Muscle of leg (tissue), 11 donors: ENCODE results near the gene MED9. TPM values are rescaled to one million over a fixed set of nuclear protein-coding genes. Genes with fewer than 3 reads are reported as not detected.

Experiments used
- DNase-seq: peaks from one replicate; pipeline ENCODE4 v3.0.0; 2013
- H3K27ac ChIP-seq: one replicate; pipeline ENCODE4 v1.5.1; 2013; ENCODE audit warnings: mild to moderate bottlenecking, low read length, control low read depth
- H3K27me3 ChIP-seq: one replicate; pipeline ENCODE4 v1.6.1; 2013; ENCODE audit warnings: low read length; ENCODE audit not compliant: control insufficient read depth, insufficient read depth
- H3K36me3 ChIP-seq: one replicate; pipeline ENCODE4 v1.6.1; 2013; ENCODE audit warnings: low read length; ENCODE audit not compliant: control insufficient read depth, insufficient read depth
- H3K4me1 ChIP-seq: one replicate; pipeline ENCODE4 v1.6.1; 2013; ENCODE audit warnings: low read length; ENCODE audit not compliant: control insufficient read depth, insufficient read depth
- H3K4me3 ChIP-seq: one replicate; pipeline ENCODE4 v1.5.1; 2013; ENCODE audit warnings: low read length, control low read depth
- H3K9me3 ChIP-seq: replicated peaks from 2 replicates; pipeline ENCODE4 v1.6.1; 2013; ENCODE audit warnings: low read depth, low read length; ENCODE audit not compliant: control insufficient read depth
- WGBS: methylation state at CpG from one replicate; pipeline ENCODE4 v1.1.5; 2013; ENCODE audit warnings: missing lambda C conversion rate; ENCODE audit not compliant: insufficient coverage; 5-methylcytosine and 5-hydroxymethylcytosine counted together
- polyA plus RNA-seq, 8 donors: library from polyadenylated mRNA; unstranded; fragments of 120-200 nt; gene quantifications; one replicate each; pipeline versions ENCODE4 v1.2.1 to v1.2.3, GENCODE V29; 2013; ENCODE audit warnings: inconsistent platforms in 1 of 8, low replicate concordance in 1 of 8; ENCODE audit not compliant: insufficient read length in 8 of 8, insufficient read depth in 1 of 8
- total RNA-seq: library from RNA; stranded (reverse); fragments of 120-200 nt; gene quantifications from one replicate; pipeline ENCODE4 v1.2.4, GENCODE V29; 2013

The MED9 gene
- total and polyA plus RNA-seq, 9 donors, result 13.1 to 17.6 (median 15.8) TPM

DNA sequence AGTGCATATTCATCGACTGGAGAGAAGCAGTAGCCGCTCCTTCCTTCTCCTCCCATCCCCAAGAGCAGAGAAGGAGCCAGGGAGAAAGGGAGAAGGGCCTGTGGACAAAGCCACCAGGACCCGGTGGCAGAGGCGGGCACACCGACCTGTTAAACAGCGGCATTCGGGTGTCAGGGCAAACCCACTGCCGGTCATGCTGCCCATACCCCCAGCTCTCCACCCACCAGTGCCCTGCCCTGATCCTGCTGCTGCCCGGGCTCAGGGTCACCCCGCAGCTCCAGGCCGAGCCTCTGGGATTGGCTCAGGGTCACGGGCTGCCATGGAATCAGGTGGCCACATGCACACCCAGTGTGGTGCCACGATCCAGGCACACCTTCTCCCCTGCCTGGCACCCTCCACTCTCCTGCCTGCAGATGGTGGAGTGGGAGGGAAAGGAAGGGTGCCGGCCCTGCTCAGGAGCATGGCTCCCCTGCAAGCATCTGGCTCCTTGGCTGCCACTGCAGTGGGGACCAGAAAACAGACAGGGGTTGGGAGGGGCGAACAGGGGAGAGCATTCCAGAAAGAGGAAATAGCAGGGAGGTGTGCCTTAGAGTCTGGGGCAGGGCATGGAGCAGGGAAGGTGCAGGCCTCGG is 37.7 kb downstream of the MED9 start:
- H3K4me1 ChIP-seq, result peaks cover 68% of the 10 kb centered on the region
- DNase-seq, result no peak
- H3K4me3 ChIP-seq, result no peak overlapping the region
- no peak overlapping the region for H3K27ac ChIP-seq
- no peaks in the 10 kb centered on the region for H3K9me3 ChIP-seq
- 67% methylated on average over 6 of the region's 16 CpGs for WGBS
- no peaks in the 10 kb centered on the region for H3K27me3 ChIP-seq
- no peaks in the 10 kb centered on the region for H3K36me3 ChIP-seq

DNA sequence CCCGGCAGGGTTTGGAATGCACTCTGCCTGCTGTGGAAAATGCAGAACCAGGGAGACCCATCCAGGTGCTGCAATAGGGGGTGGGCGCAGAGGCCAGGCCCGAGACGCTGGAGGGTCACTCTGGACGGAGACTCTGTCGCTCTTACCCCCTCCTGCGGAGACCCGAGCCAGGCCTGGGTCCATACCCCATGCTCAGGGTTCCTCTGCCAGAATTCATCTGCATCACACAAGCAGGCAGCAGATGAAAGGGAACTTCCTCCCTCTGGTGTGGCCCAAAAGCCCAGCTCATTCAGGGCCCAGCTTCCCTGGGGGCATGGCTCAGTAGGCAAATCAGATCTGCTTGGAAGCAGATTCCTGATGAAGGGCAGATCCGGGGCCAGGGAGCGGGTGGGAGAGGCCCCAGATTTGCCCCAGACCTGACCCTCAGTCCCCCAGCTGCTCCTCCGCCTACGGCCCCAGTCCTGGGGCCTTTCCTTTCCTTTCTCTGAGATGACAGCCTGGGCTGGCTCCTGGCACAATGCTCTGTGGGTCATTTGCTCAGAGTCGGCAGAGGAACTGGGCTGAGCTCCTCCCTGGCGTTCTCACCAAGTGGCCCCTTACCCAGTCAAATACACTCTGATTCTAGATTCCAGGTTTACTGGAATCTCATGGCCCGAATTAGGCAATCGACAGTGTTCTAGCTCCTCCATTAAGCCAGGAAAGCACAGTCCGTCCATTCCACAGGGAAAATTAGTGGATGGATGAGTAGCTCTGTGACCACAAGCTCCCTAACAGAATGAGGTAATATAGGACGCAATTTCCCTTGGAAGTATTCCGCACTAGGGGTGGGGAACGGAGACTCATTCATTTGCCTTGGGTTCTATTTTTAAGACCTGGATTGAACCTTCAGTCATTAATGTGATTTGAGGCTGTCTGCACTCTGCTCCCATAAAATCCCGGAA is 38.5 kb downstream of the MED9 start:
- DNase-seq, result peak; percentile 89
- no peaks in the 10 kb centered on the region for H3K36me3 ChIP-seq
- no peaks in the 10 kb centered on the region for H3K27me3 ChIP-seq
- peak overlapping the region; percentile 49 for H3K27ac ChIP-seq
- no peak overlapping the region for H3K4me3 ChIP-seq
- H3K4me1 ChIP-seq, result peaks cover 62% of the 10 kb centered on the region
- H3K9me3 ChIP-seq, result no peaks in the 10 kb centered on the region
- WGBS, result 34% methylated on average over 12 of the region's 21 CpGs

DNA sequence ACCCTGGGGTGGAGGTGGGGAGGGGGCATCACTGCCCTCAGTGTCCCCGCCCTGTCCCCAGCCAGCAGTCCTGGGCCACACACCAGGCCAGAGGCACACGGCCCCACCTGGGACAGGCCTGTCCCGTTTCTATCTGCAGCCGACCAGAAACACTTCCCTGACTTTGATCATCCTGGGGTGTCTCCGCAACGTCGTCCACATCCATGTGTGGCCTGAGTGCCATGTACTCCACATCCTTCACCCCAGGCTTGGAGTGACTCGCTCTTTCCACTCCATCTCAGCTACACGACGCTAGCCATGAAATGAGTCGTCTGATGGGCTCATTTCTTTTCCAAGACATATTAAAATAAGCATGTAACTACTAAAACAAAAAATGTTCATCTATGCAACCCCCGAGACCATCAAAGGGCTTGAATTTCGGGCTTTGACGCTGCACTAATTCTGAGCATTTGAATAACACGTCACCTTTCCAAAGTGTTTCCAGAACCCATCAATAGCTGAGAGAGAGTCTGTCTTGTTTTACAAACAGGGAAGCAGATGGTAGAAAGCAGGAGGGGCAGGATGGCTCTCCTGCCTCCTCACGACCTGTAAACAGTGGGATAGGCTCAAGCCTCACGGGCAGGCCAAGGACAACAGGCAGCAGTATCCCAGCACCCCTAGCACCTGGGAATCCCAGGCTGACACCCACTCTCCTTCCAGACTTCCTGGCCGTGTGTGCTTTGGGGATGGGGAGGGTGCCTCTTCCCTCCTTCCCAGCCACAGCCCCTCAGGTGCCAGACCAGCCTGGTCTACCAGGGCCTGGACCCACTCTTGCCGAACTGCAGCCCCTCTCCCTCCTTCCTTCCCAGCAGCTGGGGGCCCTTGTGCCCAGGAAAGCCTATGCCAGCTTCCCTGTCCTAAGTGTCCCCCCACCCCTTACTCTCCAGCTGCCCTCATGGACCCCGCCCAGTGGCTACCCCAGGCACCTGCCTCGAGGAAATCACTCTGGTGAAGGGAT is 39.4 kb downstream of the MED9 start:
- 41% methylated on average over 11 of the region's 21 CpGs for WGBS
- no peaks in the 10 kb centered on the region for H3K27me3 ChIP-seq
- no peak overlapping the region for H3K4me3 ChIP-seq
- peak overlapping the region; percentile 49 for H3K27ac ChIP-seq
- H3K9me3 ChIP-seq, result no peaks in the 10 kb centered on the region
- peak; percentile 83 for DNase-seq
- peaks cover 52% of the 10 kb centered on the region for H3K4me1 ChIP-seq
- peaks cover 8% of the 10 kb centered on the region for H3K36me3 ChIP-seq

DNA sequence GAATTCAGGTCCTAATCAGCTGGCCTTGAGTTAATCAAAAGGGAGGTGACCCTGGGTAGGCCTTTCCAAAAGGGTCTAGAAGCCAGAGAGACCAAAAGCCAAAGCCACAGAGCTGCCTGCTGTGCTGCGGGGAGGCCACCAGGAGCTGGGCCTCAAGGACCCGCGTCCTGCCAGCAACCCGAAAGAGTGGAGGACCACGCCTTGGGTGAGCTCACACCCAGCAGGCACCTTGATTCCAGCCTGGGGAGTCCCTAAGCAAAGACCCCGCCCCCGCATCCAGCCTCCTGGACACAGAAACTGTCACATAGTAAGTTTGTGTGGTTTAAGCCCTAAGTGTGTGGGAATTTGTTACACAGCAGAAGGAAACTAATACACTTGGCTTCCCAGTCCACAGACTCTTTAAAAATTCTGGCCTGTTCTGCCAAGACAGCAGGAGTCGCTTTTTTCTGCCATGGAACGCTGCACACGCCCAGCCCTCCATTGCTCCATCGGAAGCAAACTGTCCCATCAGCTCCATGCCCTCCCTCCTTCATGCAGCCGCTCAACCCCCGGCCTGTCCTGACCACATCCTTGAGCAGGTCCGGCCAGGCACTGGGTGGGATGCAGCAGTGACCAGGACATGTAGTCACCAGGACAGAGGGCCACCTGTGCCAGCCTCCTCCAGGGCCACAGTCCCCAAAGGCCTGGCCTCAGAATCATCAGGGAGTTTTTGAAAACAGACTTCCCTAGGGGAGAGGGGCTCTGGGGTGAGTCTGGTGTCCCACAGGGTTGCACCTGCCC is 40.3 kb downstream of the MED9 start:
- DNase-seq, result no peak
- Histone ChIP-seq H3K4me1 (peaks cover 45% of the 10 kb centered on the region), H3K4me3 (no peak overlapping the region), H3K27ac (no peak overlapping the region), H3K27me3 (no peaks in the 10 kb centered on the region), H3K9me3 (no peaks in the 10 kb centered on the region), H3K36me3 (peaks cover 10% of the 10 kb centered on the region)
- WGBS, result 87% methylated on average over 11 of the region's 14 CpGs

DNA sequence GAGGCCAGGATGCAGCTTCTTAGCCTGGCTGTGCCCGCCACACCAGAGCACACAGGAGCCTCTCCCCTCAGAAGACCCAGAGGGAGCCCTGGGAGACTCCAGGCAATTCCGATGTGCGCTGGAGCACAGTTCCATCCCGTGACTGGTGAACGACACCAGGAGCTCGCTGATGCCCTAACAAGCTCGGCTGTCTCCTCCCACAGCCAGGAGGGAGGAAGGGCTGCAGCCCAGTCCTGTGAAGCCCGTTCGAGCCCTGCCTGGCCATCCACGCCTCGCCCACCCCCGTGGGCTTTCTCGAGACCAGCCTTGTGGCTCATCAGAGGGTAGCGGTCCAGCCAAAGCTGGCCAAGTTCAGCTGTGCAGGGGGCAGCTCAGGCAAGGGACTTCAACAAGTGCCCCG is 41.2 kb downstream of the MED9 start:
- Histone ChIP-seq H3K36me3 (peaks cover 10% of the 10 kb centered on the region), H3K9me3 (no peaks in the 10 kb centered on the region), H3K4me1 (peaks cover 48% of the 10 kb centered on the region), H3K27ac (no peak overlapping the region), H3K27me3 (no peaks in the 10 kb centered on the region), H3K4me3 (no peak overlapping the region)
- WGBS, result 69% methylated on average over 14 of the region's 15 CpGs
- no peak for DNase-seq

DNA sequence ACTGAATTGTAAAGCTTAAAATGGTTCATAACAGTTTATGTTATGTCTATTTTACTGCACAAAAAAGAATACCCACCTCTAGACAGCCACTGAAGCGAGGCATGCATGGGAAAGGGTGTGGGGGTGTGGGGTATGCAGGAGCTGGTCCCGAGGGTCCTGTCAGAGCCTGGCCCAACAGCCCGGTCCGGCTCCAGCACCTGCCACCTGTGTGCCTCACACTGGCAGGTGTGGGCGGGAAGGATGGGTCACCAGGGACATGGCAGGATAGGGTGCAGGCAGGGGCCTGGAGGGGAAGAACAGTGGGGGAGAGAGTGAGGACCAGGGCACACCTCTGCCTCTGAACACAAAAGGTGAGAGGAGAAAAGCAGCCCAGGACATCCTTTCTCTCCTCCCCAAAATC is 42.2 kb downstream of the MED9 start:
- Histone ChIP-seq H3K4me3 (no peak overlapping the region), H3K27me3 (no peaks in the 10 kb centered on the region), H3K9me3 (no peaks in the 10 kb centered on the region), H3K4me1 (peaks cover 57% of the 10 kb centered on the region), H3K27ac (no peak overlapping the region), H3K36me3 (peaks cover 10% of the 10 kb centered on the region)
- DNase-seq, result no peak
- WGBS, result 50% methylated on average over 2 of the region's 5 CpGs

DNA sequence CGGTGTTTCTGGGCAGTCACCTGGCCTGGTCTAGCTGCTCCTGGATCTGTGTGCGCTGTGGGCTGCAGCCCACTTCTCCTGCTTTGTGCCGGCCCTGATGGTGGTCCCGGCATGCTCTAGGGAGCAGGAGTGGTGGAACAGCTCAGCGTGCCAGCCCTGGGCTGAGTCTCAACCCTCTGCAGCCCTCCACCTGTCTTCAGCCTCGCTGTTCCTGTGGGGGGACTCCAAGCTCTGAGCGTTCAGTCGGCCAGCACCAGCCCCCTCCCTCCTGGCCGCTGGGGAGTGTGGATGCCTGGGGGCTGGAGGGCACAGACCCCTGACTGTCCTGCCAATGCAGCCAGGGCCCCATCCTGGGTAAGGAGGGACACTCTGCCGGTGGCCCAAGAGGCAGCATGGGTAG is 43.1 kb downstream of the MED9 start:
- WGBS, result 83% methylated on average over 7 of the region's 10 CpGs
- Histone ChIP-seq H3K4me3 (no peak overlapping the region), H3K36me3 (peaks cover 10% of the 10 kb centered on the region), H3K4me1 (peaks cover 50% of the 10 kb centered on the region), H3K9me3 (no peaks in the 10 kb centered on the region), H3K27ac (no peak overlapping the region), H3K27me3 (no peaks in the 10 kb centered on the region)
- no peak for DNase-seq

DNA sequence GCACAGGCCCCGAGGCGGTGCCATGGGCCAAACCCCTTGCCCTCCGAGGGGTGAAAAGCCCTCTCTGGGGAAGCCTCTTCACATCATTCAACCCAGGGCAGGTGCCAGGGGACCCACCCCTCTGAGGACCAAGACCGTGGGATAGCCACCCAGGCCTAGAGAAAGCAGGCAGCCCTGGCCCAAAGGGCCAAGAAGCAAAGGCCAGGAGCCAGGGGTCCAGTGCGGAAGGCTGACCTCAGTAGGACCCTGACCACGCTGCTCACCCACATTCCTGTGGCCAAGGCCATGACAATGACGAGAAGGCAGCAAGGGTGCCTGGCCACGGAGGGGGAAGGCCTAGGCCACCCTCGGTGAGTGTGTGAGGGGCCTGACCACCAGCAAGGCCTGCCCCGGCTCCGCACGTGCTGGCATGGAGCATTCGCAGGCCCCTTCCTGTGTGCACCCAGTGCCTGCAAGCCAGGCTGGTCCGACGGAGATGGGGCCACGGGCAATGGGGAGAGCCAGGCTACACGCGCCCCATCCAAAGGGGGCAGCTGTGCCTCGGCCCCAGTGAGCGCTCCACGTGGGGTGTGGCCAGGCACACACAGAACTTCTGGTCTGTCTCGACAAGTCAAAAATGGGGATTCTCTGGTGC is 43.9 kb downstream of the MED9 start:
- Histone ChIP-seq H3K4me3 (no peak overlapping the region), H3K9me3 (no peaks in the 10 kb centered on the region), H3K27ac (no peak overlapping the region), H3K4me1 (peaks cover 48% of the 10 kb centered on the region), H3K36me3 (peaks cover 10% of the 10 kb centered on the region), H3K27me3 (no peaks in the 10 kb centered on the region)
- 84% methylated on average over 21 of the region's 22 CpGs for WGBS
- no peak for DNase-seq
